ENCODE measurements around the gene S100A11.
"Not testable (repeated sequence)": the region's sequence is repeated elsewhere in the genome, so short reads cannot be mapped to it uniquely, and the experiment has no call there.

GRCh38 chr1:152080494-152080893, 43.7 kb upstream of the S100A11 start:
- not testable (repeated sequence) for TF ChIP-seq CTCF (IDR thresholded peaks at IDR 0.05); EZH2 (IDR thresholded peaks at IDR 0.05; ENCODE audit: borderline replicate concordance, insufficient read depth, low read depth, low read length, poor library complexity, severe bottlenecking)
